Skeletal muscle satellite cell (primary cell): ENCODE data around the gene RAP2A.

Experiments
- H3K27me3 ChIP-seq: 2 replicates; pipeline ENCODE4 v1.7.0; 2013; ENCODE audit warnings: low read length; ENCODE audit not compliant: control insufficient read depth, insufficient read depth
- H3K36me3 ChIP-seq: 2 replicates; pipeline ENCODE4 v1.7.0; 2013; ENCODE audit warnings: mild to moderate bottlenecking, control low read depth, low read length; ENCODE audit not compliant: insufficient read depth
- H3K4me1 ChIP-seq: 2 replicates; pipeline ENCODE4 v1.7.0; 2013; ENCODE audit warnings: low read length; ENCODE audit not compliant: control insufficient read depth, insufficient read depth
- H3K4me2 ChIP-seq: 2 replicates; pipeline ENCODE4 v1.7.0; 2013; ENCODE audit warnings: mild to moderate bottlenecking, low read length
- H3K4me3 ChIP-seq: 2 replicates; pipeline ENCODE4 v1.7.0; 2013; ENCODE audit warnings: low read length
- H3K9ac ChIP-seq: 2 replicates; pipeline ENCODE4 v1.7.0; 2013; ENCODE audit warnings: mild to moderate bottlenecking, low read depth, low read length, moderate library complexity
- H3K9me3 ChIP-seq: replicated peaks from 2 replicates; pipeline ENCODE4 v1.7.0; 2013; ENCODE audit warnings: mild to moderate bottlenecking, control low read depth, low read length

RAP2A gene

DNA sequence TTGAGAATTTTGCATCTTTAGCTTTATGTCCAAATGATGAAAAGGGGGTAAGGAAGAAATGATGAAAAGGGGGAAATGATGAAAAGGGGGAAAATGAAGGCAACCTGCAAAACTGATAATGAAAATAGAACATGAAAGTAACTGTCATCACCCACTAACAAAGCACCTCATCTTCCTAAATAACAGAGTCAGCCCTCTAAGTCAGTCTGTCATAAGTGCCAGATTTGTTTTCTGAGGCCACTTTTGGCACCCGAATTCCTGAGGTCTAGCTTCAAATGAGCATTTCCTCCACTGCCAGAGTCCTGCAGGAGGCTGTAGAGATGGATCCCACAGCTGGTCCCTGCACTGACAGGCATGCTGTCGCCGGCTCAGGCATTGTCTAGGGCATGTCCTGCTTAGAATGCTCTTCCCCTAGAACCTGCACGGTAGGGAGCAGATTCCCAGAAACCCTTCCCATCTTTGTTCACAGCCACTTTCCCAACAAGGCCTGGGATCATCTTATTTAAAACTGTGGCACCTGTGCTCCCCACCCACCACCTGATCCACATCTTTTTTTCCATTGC, 25.3 kb downstream of the RAP2A start:
- no peaks in the 10 kb centered on the region for H3K27me3 ChIP-seq
- H3K9ac ChIP-seq = no peak overlapping the region
- no peaks in the 10 kb centered on the region for H3K4me1 ChIP-seq
- no peak overlapping the region for H3K4me2 ChIP-seq
- no peak overlapping the region for H3K4me3 ChIP-seq
- peaks cover 5% of the 10 kb centered on the region for H3K36me3 ChIP-seq
- no peaks in the 10 kb centered on the region for H3K9me3 ChIP-seq

DNA sequence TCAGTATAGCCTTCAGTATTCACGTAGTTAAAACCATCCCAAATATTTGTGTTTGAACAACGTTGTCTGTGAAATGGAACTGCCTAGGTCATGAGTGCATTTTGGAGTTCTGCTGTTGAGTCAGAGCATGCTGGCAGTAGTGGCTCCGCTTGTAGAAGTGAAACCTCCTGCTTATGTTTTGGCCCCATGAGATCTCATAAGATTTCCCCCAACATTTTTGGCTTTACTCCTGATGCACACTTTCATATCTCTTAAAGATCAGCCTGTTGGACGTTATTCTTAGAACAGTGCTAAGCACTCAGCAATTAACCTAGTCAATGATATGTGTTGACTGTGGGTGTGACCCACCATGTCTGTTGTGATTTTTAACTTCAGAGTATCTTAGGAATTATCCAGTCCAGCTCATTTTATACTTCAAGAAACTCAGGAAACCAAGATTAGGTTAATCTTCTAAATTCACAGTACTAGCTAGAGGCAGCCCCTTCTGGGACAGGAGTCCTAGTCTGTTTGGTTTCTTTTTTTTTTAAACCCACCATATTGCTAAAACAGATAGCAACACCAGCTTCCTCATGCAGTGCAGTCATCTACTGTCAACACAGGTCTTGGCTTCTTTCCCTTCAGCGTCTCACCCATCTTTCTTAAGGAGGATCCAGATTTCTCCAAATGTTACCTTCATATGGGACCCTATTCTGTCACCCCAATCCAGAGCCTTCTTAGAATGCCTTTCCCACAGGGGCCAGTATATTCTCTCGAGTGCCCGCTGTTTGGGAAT, 26.2 kb downstream of the RAP2A start:
- H3K27me3 ChIP-seq = no peaks in the 10 kb centered on the region
- no peak overlapping the region for H3K4me3 ChIP-seq
- H3K36me3 ChIP-seq = peaks cover 14% of the 10 kb centered on the region
- H3K9me3 ChIP-seq = no peaks in the 10 kb centered on the region
- H3K4me1 ChIP-seq = no peaks in the 10 kb centered on the region
- no peak overlapping the region for H3K4me2 ChIP-seq
- H3K9ac ChIP-seq = no peak overlapping the region

DNA sequence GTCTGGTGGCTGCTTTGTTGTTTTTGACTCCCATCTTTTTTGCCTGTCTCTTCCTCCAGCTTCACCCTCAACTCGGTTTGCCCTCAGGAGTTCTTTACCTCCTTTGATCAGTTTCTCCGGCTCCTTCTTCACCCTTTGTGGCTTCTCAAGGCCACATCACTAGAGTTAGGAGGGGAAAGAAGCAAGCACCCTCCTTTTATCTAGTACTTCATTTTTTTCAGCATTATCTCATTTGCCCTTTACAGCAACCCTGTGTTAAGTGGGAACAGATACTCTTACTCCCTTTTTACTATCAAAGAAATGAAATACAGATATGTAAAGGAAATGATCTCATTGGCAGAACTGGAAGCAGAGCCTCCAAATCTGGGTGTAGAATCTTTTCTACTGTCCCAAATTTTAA, 26.9 kb downstream of the RAP2A start:
- Histone ChIP-seq H3K4me1 (no peaks in the 10 kb centered on the region), H3K9me3 (no peaks in the 10 kb centered on the region), H3K36me3 (peaks cover 14% of the 10 kb centered on the region), H3K4me3 (no peak overlapping the region), H3K27me3 (no peaks in the 10 kb centered on the region), H3K4me2 (no peak overlapping the region), H3K9ac (no peak overlapping the region)

- no peaks in the 10 kb centered on the region for H3K27me3 ChIP-seq
- H3K9ac ChIP-seq = no peak overlapping the region
- H3K36me3 ChIP-seq = peaks cover 14% of the 10 kb centered on the region
- H3K9me3 ChIP-seq = no peaks in the 10 kb centered on the region
- no peak overlapping the region for H3K4me3 ChIP-seq
- no peak overlapping the region for H3K4me2 ChIP-seq
- no peaks in the 10 kb centered on the region for H3K4me1 ChIP-seq
Observed at GRCh38 chr13:97464561-97464960, 30.6 kb downstream of the RAP2A start.

GRCh38 chr13:97466722-97467121, 32.8 kb downstream of the RAP2A start:
- Histone ChIP-seq H3K27me3 (no peaks in the 10 kb centered on the region), H3K9me3 (no peaks in the 10 kb centered on the region), H3K9ac (no peak overlapping the region), H3K4me1 (no peaks in the 10 kb centered on the region), H3K36me3 (peaks cover 14% of the 10 kb centered on the region), H3K4me2 (no peak overlapping the region), H3K4me3 (no peak overlapping the region)

DNA sequence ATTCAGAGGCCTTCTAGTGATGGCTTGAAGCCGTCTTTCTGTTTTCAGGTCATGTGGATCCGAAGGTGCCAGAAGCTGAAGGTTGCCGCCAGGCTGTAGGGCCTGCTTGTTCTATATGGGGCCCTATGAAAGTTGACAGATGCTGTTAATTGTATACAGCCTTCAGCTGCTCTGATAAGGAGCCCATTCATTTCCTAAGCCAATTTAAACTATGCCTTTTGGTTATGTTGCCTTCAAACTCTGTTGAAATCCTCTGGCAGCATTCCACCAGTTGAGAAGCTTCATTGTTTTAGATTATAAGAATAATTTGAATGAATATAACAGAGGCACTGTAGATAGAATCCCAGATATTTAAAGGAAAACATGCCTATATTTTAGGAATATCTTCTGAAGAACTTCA, 34.4 kb downstream of the RAP2A start:
- H3K36me3 ChIP-seq = peaks cover 14% of the 10 kb centered on the region
- no peaks in the 10 kb centered on the region for H3K4me1 ChIP-seq
- no peak overlapping the region for H3K9ac ChIP-seq
- no peaks in the 10 kb centered on the region for H3K27me3 ChIP-seq
- no peak overlapping the region for H3K4me2 ChIP-seq
- no peaks in the 10 kb centered on the region for H3K9me3 ChIP-seq
- H3K4me3 ChIP-seq = no peak overlapping the region

GRCh38 chr13:97471711-97472110, 37.7 kb downstream of the RAP2A start:
- H3K36me3 ChIP-seq = no peaks in the 10 kb centered on the region
- no peaks in the 10 kb centered on the region for H3K9me3 ChIP-seq
- H3K4me3 ChIP-seq = no peak overlapping the region
- H3K27me3 ChIP-seq = no peaks in the 10 kb centered on the region
- no peak overlapping the region for H3K9ac ChIP-seq
- H3K4me2 ChIP-seq = no peak overlapping the region
- no peaks in the 10 kb centered on the region for H3K4me1 ChIP-seq

GRCh38 chr13:97474349-97474980, 40.5 kb downstream of the RAP2A start:
- H3K27me3 ChIP-seq = no peaks in the 10 kb centered on the region
- no peak overlapping the region for H3K9ac ChIP-seq
- no peak overlapping the region for H3K4me2 ChIP-seq
- no peak overlapping the region for H3K4me3 ChIP-seq
- no peaks in the 10 kb centered on the region for H3K9me3 ChIP-seq
- H3K36me3 ChIP-seq = no peaks in the 10 kb centered on the region
- no peaks in the 10 kb centered on the region for H3K4me1 ChIP-seq

- H3K4me1 ChIP-seq = no peaks in the 10 kb centered on the region
- no peak overlapping the region for H3K9ac ChIP-seq
Observed at GRCh38 chr13:97475011-97475410, 41.0 kb downstream of the RAP2A start.

GRCh38 chr13:97477844-97478243, 43.9 kb downstream of the RAP2A start:
- H3K36me3 ChIP-seq = no peaks in the 10 kb centered on the region
- H3K9me3 ChIP-seq = no peaks in the 10 kb centered on the region
- H3K4me2 ChIP-seq = no peak overlapping the region
- H3K27me3 ChIP-seq = no peaks in the 10 kb centered on the region
- no peak overlapping the region for H3K4me3 ChIP-seq
- no peak overlapping the region for H3K9ac ChIP-seq
- H3K4me1 ChIP-seq = no peaks in the 10 kb centered on the region

More at GRCh38 chr13:97475011-97475410, 41.0 kb downstream of the RAP2A start:
- Histone ChIP-seq H3K4me3 (no peak overlapping the region), H3K36me3 (no peaks in the 10 kb centered on the region), H3K27me3 (no peaks in the 10 kb centered on the region), H3K9me3 (no peaks in the 10 kb centered on the region), H3K4me2 (no peak overlapping the region)

DNA sequence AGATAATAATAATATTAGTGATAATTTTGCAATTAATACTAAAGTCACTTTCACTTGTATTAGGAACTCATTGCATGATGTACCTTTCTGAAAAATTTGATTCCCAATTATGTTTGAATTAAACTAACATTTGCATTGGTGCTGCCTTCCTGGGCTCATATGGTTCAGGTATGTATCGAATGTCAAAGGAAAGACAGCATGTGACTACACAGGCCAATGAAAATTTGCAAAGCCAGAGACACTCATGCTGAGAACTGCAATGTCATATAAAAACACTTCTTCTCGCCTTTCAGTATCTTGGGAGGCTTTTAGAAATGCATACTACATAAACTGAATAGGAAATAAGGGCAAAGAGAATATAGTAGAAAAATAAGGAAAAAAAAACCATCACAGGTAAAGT, 44.3 kb downstream of the RAP2A start:
- no peaks in the 10 kb centered on the region for H3K4me1 ChIP-seq
- no peak overlapping the region for H3K4me3 ChIP-seq
- no peaks in the 10 kb centered on the region for H3K36me3 ChIP-seq
- H3K27me3 ChIP-seq = no peaks in the 10 kb centered on the region
- no peak overlapping the region for H3K9ac ChIP-seq
- no peak overlapping the region for H3K4me2 ChIP-seq
- no peaks in the 10 kb centered on the region for H3K9me3 ChIP-seq

GRCh38 chr13:97483465-97483864, 49.5 kb downstream of the RAP2A start:
- H3K36me3 ChIP-seq = no peaks in the 10 kb centered on the region
- no peak overlapping the region for H3K4me2 ChIP-seq
- H3K4me1 ChIP-seq = no peaks in the 10 kb centered on the region
- H3K4me3 ChIP-seq = no peak overlapping the region
- no peak overlapping the region for H3K9ac ChIP-seq
- H3K9me3 ChIP-seq = no peaks in the 10 kb centered on the region
- H3K27me3 ChIP-seq = no peaks in the 10 kb centered on the region
